HG02981 (cell line): ENCODE measurements around the gene MATR3.
"Not testable (repeated sequence)": the region's sequence is repeated elsewhere in the genome, so short reads cannot be mapped to it uniquely, and the experiment has no call there.

Experiments
- ATAC-seq: cut with Tn5 transposase; IDR thresholded peaks from one replicate; pipeline ENCODE4 v1.9.1; 2021; ENCODE audit warnings: mild to moderate bottlenecking, moderate library complexity; ENCODE audit not compliant: unreplicated experiment

The MATR3 gene

DNA sequence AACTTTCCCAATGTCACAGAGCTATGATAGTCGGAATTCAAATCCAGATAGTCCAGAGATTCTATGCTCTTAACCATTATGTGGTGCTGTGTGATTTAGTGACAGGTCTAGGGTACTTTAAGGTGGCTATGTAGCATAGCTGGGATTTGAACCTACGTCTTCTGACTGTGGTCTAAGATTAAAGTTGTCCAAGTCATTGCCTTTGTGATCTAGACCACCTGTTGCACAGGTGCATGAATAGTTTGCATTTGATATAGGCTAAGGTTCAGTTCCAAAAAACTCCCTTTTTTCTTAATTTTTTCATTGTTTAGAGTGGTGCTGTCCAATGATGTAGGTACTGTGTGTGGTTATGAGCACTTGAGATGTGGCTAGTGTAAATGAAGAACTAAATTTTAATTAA, 50.6 kb downstream of the MATR3 start:
- no peak for ATAC-seq

DNA sequence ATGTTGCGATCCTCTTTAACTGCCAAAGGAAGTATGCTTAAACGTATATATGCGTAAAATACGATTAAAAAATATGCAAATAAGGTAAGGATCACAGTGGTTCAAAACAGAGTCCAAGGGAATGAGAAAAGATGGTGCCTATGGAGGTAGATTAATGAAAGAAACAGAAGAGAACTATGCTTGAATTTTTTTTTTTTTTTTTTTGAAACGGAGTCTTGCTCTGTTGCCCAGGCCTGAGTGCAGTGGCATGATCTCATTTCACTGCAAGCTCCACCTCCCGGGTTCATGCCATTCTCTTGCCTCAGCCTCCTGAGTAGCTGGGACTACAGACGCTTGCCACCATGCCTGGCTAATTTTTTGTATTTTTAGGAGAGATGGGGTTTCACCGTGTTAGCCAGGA, 51.9 kb downstream of the MATR3 start:
- not testable (repeated sequence) for ATAC-seq

DNA sequence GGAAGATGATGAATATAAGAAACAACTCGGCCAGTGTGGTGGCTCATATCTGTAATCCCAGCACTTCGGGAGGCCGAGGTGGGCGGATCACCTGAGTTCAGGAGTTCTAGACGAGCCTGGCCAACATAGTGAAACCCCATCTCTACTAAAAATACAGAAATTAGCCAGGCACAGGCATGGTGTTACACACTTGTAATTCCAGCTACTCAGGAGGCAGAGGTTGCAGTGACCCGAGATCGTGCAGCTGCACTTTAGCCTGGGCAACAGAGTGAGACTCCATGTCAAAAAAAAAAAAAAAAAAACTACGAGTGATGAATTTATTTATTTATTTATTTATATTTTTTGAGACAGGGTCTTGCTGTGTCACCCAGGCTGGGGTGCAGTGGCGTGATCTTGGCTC, 54.3 kb downstream of the MATR3 start:
- not testable (repeated sequence) for ATAC-seq

DNA sequence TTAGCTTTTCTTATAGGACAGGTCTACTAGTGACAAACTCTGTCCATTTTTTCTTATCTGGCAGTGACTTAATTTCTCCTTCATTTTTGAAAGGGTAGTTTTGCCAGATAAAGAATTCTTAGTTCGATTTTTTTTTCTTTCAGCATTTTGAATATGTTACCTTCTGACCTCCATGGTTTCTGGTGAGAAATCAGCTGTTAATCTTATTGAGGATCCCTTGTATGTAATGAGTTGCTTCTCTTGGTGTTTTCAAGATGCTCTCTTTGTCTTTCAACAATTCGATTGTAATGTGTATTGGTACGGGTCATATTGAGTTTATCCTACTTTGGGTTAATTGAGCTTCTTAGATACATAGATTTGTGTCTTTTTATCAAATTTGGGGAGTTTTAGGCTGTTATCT, 60.6 kb downstream of the MATR3 start:
- ATAC-seq, result no peak

DNA sequence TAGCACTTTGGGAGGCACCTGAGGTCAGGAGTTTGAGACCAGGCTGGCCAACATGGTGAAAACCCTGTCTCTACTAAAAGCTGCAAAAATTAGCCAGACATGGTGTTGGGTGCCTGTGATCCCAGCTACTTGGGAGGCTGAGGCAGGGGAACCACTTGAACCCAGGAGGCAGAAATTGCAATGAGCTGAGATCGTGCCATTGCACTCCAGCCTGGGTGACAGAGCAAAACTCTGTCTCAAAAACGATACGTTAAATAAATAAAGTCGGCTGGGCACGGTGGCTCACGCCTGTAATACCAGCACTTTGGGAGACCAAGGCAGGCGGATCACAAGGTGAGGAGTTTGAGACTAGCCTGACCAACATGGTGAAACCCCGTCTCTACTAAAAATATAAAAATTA, 62.4 kb downstream of the MATR3 start:
- ATAC-seq, result not testable (repeated sequence)

DNA sequence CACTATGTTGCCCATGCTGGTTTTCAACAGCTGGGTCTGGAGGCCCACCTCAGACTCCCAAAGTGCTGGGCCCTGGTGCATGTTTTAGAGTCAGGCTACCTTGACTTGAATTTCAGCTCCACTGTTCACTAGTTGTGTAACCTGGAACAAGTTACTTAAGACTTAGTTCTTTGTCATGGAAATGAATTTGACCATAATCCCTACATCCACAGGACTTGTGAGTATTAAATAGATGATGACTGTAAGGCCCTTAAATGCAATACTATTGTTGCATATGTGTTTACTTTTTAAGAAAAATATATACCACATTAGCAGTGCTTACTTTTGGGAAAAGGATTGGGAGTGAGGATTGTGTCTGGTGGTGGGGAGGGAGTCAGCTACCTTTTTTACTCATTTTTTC, 64.5 kb downstream of the MATR3 start:
- ATAC-seq, result no peak

DNA sequence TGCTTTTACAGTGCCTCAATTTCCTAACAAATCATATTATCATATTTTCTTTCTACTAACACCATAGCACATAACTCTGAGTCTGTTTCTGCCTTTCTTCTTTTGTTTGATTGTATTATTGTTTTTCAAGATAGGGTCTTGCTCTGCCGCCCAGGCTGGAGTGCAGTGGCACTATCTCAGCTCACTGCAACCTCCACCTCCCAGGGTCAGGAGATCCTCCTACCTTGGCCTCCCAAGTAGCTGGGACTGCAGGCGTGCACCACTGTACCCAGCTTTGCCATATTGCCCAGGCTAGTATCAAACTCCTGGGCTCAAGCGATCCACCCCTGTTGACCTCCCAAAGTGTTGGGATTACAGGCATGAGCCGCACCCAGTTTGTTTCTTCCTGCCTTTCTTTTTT, 66.8 kb downstream of the MATR3 start:
- no peak for ATAC-seq

DNA sequence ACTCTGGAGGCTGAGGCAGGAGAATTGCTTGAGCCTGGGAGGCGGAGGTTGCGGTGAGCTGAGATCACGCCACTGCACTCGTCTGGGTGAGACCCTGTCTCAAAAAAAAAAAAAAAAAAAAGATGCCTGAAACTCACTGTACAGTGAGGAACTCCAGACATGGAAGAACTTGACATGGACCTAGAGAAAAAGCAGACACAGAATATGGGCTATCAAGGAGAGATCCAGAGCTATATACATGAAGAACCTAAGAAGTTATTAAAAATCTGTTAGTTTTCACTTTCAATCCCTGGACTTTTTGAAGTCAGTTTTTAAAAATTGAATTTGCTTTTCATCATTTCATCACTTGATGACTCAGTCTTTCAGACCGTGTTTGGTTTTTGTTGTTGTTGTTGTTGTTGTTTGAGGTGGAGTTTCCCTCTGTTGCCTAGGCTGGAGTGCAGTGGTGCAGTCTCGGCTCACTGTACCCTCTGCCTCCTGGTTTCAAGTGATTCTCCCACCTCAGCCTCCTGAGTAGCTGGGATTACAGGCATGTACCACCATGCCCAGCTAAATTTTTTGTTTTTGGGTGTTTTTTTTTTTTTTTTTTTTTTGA, 68.4 kb downstream of the MATR3 start:
- ATAC-seq, result no peak

DNA sequence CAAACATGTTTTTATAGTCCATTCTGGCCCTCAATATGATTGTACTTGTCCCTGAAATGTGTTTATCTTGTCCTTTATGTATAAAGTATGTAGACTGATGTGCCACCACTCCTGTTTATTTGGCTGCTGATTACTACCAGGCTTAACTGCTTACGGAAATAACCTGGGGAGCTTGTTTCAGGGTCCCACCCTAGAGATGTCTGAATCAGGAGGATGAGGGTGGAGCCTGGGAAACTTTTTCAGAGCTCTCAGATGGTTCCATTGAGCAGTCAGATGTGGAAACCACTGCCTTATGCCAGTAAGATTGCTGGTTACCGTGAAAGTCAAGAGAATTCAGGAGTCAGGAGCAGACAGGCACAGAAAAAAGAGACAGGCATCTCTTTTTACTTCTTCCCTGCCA, 70.4 kb downstream of the MATR3 start:
- ATAC-seq, result no peak

DNA sequence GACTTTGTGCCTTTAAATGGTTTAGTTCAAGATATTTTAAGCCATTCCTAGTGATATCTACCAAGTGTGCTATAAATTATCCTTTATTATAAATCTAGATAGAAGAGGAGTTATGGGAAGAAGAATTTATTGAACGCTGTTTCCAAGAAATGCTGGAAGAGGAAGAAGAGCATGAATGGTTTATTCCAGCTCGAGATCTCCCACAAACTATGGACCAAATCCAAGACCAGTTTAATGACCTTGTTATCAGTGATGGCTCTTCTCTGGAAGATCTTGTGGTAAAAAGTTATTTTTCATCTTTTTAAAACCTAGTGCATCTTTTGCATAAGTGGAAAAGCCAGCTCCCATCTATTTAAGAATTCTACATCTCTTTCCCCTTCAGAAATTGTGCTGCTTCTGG, 70.9 kb downstream of the MATR3 start:
- ATAC-seq, result no peak

DNA sequence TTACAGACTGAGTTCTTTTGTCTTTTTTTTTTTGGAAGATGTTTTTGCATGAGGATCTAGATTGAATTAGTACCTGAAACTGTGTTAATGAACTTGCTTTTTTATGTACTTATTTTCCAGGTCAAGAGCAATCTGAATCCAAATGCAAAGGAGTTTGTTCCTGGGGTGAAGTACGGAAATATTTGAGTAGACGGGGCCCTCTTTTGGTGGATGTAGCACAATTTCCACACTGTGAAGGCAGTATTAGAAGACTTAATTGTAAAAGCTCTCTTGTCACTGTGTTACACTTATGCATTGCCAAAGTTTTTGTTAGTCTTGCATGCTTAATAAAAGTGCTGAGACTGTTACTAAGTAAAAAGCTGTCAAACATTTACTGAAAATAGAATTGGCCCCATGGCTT, 75.1 kb downstream of the MATR3 start:
- no peak for ATAC-seq

DNA sequence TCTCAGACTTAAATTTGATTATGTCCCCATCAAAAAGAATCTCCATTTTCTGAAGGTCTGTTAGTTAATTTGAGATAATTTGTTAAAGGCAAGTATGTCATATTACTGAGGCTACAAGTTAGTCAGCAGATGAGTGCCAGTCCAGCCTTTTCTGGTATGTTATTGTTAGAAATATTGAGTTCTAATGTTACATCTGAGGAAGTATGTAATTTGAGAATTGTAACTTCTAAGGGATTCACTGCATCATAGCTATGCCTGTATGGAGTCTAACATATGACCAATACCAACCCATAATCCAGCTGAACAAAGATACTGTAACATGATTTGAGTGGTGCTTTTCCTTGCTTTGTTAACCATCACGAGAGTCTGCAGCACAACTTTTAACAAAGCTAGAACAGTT, 75.6 kb downstream of the MATR3 start:
- no peak for ATAC-seq

DNA sequence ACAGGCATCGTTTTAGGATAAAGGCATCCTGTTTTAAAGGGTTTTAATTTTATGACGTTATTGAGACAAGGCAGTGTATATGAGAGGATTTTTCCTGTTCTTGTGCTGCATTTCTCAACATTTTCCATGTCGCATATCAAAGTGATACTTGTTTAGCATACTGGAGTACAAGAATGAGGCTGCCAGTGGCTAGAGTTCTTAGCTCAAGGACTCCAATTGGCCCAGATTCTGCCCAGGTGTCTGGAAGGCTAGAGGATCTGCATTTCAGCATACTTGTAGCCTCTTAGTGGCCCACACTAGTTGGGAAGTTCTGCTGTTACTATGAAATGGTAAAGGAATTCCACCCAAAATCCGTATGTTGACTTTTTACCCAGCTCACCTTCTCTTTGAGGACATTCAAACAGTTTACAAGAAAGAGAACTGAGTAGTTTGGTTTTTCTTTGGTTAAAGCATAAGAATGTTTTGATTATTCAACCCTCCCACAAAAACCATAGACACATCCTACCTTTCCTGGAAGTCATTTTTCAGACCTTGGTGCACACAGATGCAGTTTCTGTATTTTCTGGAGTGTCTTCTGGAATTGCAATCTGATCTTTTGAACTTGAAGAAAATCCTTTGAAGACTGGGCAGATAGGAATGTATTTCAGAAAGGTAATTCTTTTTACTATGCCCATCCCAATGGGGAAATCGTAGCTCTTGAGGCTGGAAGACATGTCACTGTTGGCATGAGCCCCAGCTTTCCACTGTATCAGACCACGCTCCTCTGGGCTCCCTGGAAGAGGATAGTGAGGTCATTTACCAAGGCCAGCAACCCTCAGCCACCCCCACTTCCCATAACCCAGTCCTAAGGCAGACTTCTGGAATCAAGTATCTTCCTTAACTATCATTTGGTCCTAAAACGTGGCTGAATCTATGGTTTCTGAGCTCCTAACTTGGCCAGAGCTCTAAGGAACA, 78.2 kb downstream of the MATR3 start:
- no peak for ATAC-seq

DNA sequence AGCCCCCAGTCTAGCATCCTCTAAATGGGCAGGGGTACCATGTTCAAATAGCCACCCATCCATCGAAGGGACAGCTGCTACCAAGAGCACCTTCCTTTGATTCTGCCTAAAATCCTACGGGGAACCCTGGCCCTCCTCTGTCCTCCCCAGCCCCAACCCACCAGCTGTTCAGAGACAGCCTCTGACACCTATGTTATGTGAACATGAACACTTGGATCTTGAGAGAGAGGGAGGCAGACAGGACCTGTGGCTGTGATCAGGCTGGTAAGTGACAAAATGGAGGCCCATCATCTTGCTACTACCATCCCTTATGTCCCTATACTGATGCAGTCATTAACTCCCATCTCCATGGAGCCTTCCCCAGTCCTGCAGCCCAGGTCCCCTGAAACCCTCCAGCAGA, 81.4 kb downstream of the MATR3 start:
- no peak for ATAC-seq

DNA sequence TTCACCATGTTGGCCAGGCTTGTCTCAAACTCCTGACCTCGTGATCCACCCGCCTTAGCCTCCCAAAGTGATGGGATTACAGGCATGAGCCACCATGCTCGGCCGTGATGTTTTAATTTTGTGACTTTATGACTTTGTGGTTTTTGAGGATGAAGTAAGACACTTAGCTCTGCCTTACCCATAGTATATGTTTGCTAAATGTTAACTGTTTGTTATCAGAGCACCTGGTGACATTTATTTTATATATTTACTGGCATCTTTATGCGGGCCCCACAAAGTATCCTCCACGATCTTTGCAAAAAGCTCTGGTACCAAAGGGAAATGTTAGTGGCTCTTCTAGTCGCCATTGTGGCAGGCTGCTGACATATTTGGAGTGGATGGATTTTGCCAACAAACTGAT, 82.8 kb downstream of the MATR3 start:
- no peak for ATAC-seq

DNA sequence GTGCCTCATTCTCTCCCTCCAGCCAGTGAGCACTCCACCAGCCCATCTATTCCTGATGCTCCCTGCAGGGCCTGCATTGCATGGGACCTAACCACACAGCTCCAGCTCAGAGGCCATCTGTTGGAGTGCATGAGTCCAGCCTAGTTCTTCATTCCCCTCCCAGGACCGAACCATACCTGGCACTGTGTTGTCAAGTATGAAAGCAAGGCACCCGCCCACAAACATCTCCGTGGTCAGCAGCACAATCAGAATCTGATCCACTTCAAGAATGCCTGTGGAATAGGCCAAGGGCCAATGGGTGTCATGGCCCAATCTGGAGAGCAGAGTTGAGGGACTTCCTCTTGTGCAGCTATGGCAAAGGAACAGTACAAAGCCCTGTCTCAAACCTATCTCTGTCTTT, 83.7 kb downstream of the MATR3 start:
- no peak for ATAC-seq

DNA sequence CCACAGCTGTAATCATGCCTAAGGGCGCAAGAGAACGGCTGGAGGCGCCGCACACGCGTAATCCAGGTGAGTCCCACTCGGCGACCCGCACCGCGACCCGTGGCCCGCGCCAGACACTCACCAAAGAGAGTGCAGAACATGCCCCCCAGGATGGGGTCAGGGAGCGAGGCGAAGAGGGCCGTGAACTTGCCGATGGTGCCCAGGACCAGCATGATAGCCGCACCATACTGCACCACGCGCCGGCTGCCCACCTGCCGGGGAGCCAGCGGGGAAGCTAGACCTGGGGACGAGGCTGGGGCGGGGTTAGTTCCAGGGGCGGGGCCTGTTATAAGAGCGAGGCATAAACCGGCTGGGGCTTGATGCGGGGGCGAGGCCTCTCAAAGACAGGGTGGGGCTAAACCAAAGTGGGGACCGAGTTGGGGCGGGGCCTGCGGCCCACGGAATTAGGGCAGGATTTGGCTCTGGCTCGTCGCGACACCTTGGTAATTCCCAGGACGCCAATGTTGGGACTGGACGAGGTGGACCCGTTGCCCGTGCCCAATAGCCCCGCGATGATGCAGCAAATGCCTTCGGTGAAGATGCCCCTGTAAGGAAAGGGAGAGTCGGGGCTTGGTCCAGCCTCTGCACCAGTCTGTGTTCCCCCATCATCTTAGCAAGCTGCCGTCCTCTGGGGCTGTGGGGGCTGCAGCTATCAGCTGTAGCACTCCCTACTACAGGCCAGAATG, 84.7 kb downstream of the MATR3 start:
- ATAC-seq, result no peak

DNA sequence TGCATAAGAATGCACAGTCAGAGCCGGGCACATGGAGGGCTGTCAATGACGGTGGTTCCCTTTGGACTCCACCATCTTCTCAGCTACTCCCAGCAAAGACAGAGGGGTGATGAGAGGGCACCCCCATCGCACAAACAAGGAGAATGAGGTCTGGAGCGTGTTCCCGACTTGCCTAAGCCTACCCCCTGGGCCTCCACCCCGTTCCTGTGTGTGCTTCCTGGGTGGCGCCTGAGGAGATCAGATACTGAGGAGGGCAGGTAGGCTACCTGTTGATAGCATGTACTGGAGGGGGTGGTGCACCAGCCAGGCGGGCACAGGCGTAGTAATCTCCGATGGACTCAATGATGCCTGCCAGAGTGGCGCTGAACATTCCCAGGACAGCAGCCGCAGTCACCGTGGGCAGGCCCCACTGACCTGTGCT, 85.4 kb downstream of the MATR3 start:
- ATAC-seq, result no peak

DNA sequence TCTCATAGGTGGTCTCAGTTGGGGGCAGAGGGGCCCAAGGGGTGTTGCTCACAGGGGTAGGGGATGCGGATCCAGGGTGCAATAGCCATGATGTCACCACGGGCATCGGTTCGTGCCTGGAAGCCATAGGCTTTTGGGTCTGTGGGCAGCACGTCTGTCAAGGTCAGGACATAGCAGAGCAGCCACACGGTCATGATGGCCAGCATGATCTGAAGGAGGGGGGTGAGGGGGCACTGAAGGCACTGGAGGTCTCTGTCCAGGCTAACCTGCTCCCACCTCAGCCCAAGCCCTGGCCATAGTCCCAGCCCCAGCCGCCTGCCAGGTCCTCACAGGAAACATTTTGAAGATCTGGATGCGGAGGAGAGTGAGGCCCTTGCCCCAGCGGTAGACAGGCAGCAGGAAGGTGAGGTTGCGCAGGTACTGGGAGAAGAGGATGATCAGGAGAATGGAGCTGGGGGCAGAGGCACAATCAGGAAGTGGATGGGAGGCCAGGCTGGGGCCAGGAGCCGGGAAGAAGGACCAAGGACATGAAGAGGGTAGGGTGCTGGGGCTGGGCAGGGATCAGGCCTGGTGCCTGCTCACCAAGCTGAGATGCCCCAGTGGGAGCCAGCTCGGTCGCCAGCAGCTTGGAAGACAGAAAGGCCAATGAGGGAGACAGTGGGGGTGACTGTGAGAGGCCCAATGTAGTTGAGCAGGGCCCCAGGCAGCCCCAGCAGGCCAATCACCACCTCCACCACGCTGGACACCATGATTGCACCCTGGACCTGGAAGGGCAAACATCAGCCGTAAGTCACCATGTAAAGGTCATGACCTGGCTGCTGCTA, 86.3 kb downstream of the MATR3 start:
- no peak for ATAC-seq
